Measurements from ENCODE around the gene SPEG. TPM values are rescaled to one million over a fixed set of nuclear protein-coding genes. Genes with fewer than 3 reads are reported as not detected.

Gene SPEG
- total and polyA plus RNA-seq, 2 experiments from 2014 or later = 12.6 to 32.4 TPM

GRCh38 chr2:219521066-219521880 lies 86.6 kb downstream of the SPEG start:
- Mint-ChIP-seq H3K9me3 (no peaks in the 10 kb centered on the region), H3K4me3 (peak overlapping the region; percentile 60), H3K36me3 (ENCODE audit: low read depth) (no peaks in the 10 kb centered on the region; the same call in 2 of the 3 replicates), H3K27ac (peak overlapping the region; percentile 68; the same call in 1 of the 2 replicates), H3K4me1 (peaks cover 73% of the 10 kb centered on the region), H3K27me3 (ENCODE audit: insufficient read depth, low read depth, poor library complexity) (peaks cover 28% of the 10 kb centered on the region)
- peaks cover 32% of the 10 kb centered on the region for H3K27me3 ChIP-seq (ENCODE audit: insufficient read depth)
- H3F3A ChIP-seq (replicated peaks; ENCODE audit: low read depth) = peaks cover 22% of the 10 kb centered on the region
- H3K79me2 ChIP-seq (replicated peaks; ENCODE audit: insufficient read depth) = no peaks in the 10 kb centered on the region
- no peaks in the 10 kb centered on the region for H4K20me1 ChIP-seq (replicated peaks; ENCODE audit: insufficient read depth)
- H3K4me3 ChIP-seq = peak overlapping the region; percentile 64; the same call in 1 of the 2 replicates
- H3K4me2 ChIP-seq = peak overlapping the region; percentile 79
- TF ChIP-seq EZH2 (IDR thresholded peaks at IDR 0.05; ENCODE audit: low read depth, unreplicated experiment) = no peak
- peak; percentile 38; the same call in 1 of the 2 replicates for TF ChIP-seq ETS1 (IDR thresholded peaks at IDR 0.05)
- peak; percentile 81 to 96 for TF ChIP-seq CTCF (conservative IDR thresholded peaks at IDR 0.05; ENCODE audit: low read depth in 2 of 2)
- no peaks in the 10 kb centered on the region for H3K9me2 ChIP-seq (ENCODE audit: insufficient read depth)
- peak overlapping the region; percentile 69 for H3K27ac ChIP-seq (ENCODE audit: low read depth)
- DNase-seq (ENCODE audit: low spot score) = peak; percentile 88
- peak overlapping the region; percentile 18; the same call in 1 of the 2 replicates for H2AFZ ChIP-seq
- peaks cover 28% of the 10 kb centered on the region for H3K4me1 ChIP-seq (ENCODE audit: insufficient read depth)
- H3K36me3 ChIP-seq (ENCODE audit: insufficient read depth) = no peaks in the 10 kb centered on the region
- ATAC-seq = peak; percentile 67

DNA sequence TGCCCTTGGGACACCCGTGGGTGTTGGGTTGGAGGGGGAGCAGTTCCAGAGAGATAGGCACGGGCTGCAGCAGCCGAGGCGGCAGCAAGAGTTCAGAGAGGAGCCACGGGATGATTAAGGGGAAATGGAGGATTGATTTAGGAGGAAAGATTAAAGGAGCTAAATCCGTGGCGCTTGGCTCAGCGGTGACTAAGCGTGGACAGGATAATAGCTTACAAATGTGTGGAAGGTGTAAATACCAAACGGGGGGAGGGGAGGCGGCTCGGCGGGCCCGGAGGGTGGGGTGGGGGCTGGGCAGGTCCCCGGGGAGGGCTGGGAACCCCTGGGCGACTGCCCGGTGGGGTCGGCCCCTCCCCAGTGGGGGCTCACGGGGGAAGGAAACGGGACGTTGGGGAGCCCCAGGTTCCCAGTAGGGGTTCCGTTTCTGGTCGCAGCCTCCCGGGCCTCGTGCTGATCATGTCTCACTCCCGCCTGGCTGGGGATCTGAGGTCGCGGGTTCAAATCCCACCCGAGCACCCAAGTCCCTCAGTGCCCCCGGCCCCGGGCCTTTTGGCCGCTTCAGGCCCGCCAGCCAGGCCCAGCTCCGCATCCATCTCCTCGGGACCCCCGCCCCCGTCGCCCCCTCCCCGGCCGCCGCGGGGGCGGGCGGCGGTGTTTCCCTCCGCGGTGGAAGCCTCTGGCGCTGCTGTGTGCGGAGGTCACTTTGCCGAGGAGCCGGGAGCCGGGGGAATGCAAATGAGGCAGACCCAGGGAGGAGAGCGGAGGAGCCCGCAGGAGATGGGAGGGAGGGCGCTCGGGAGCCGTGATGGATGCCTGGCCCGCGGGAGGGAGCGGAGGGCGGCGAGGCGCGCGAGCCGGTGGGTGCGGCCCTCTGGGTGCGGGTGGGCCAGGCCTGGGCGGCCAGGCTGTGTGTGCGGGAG lies 87.7 kb downstream of the SPEG start:
- peak; percentile 18; the same call in 1 of the 2 replicates for TF ChIP-seq POLR2AphosphoS5 (IDR thresholded peaks at IDR 0.05; ENCODE audit: low read depth)
- TF ChIP-seq REST (IDR thresholded peaks at IDR 0.05; ENCODE audit: unreplicated experiment) = peak; percentile 3
- peak in 1 of 2 experiments; percentile 30; a peak in 2 of 4 replicates for TF ChIP-seq CTCF (conservative IDR thresholded peaks at IDR 0.05; ENCODE audit: low read depth in 2 of 2)
- TF ChIP-seq EZH2phosphoT487 (IDR thresholded peaks at IDR 0.05; ENCODE audit: unreplicated experiment) = no peak
- Histone ChIP-seq H3K27ac (ENCODE audit: low read depth) (peak overlapping the region; percentile 69), H2AFZ (peak overlapping the region; percentile 97; the same call in 1 of the 2 replicates), H3K36me3 (ENCODE audit: insufficient read depth) (no peaks in the 10 kb centered on the region), H4K20me1 (replicated peaks; ENCODE audit: insufficient read depth) (no peaks in the 10 kb centered on the region), H3K4me3 (peak overlapping the region; percentile 64), H3K79me2 (replicated peaks; ENCODE audit: insufficient read depth) (no peaks in the 10 kb centered on the region), H3K9me2 (ENCODE audit: insufficient read depth) (no peaks in the 10 kb centered on the region), H3K4me1 (ENCODE audit: insufficient read depth) (peaks cover 29% of the 10 kb centered on the region), H3K27me3 (ENCODE audit: insufficient read depth) (peaks cover 29% of the 10 kb centered on the region), H3F3A (replicated peaks; ENCODE audit: low read depth) (peaks cover 22% of the 10 kb centered on the region), H3K4me2 (peak overlapping the region; percentile 79)
- Mint-ChIP-seq H3K4me3 (peak overlapping the region; percentile 70), H3K27ac (peak overlapping the region; percentile 44; the same call in 1 of the 2 replicates), H3K27me3 (ENCODE audit: insufficient read depth, low read depth, poor library complexity) (peaks cover 24% of the 10 kb centered on the region), H3K36me3 (ENCODE audit: low read depth) (no peaks in the 10 kb centered on the region; the same call in 2 of the 3 replicates), H3K9me3 (no peaks in the 10 kb centered on the region), H3K4me1 (peaks cover 70% of the 10 kb centered on the region)
- peak; percentile 92 for DNase-seq (ENCODE audit: low spot score)
- peak; percentile 75 for ATAC-seq

Measured in GM23338 (cell line).